ENCODE measurements around the gene CLEC2D. TPM values are rescaled to one million over a fixed set of nuclear protein-coding genes. Genes with fewer than 3 reads are reported as not detected.
"Not testable (repeated sequence)": the region's sequence is repeated elsewhere in the genome, so short reads cannot be mapped to it uniquely, and the experiment has no call there.

Gene CLEC2D
- total RNA-seq, 2 donors from 2014 or later: 19.3 to 21.5 TPM

DNA sequence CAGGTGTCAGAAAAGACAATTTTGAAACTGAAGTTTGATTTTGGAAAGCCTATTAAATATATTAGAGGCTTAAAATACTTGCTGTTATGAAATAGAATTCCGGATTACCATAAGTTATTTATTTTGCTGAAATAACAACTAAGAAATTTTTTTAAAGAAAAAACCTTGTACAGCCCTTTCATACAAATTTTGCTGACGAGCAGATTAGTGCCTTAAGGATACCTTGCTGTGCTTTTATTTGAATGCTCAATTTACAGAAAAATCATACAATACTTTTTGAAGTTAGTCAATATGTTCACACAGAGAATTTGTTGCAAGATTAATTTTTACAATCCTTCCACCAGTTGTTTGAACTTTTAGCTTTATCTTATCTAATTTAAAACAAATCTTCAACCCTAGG, 29.5 kb upstream of the CLEC2D start:
- WGBS, 2 experiments (ENCODE audit: insufficient coverage in 1 of 2, insufficient read length in 1 of 2): 93% methylated on average over 1 of the region's 2 CpGs; no CpG with 5 or more reads in 1 of the 2 experiments

DNA sequence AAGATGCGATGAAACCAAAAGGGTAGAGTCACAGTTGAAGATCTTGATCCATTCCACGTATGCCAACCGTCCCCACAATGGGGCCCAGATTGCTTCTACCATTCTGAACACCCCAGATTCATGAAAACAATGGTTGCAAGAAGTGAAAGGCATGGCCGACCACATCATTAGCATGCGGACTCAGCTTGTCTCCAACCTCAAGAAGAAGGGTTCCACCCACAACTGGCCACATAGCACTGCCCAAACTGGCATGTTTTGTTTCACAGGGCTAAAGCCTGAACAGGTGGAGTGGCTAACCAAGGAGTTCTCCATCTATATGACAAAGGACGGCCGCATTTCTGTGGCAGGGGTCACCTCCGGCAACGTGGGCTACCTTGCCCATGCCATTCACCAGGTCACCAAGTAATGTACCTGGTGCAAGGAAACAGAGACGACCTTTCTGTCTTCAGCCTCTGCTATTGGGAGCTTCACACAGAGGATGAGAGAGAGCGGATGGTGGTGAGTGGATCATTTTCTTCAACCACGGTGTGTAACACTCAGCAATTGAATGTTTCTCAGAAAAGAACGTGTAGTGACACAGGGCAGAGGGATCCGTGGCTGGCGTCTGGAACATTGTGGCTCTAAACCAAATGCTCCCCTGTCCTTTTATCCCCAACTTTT, 26.8 kb upstream of the CLEC2D start:
- Mint-ChIP-seq H3K4me1 (peaks cover 9% of the 10 kb centered on the region), H3K27ac (no peak overlapping the region), H3K27me3 (ENCODE audit: insufficient read depth) (peaks cover 5% of the 10 kb centered on the region), H3K4me3 (no peak overlapping the region), H3K36me3 (ENCODE audit: low read depth) (peaks cover 2% of the 10 kb centered on the region), H3K9me3 (peaks cover 19% of the 10 kb centered on the region)
- no peaks in the 10 kb centered on the region for H3K4me1 ChIP-seq (ENCODE audit: control insufficient read depth, insufficient read depth, low read length)
- no peak for DNase-seq
- WGBS, 2 experiments (ENCODE audit: insufficient coverage in 1 of 2, insufficient read length in 1 of 2): 84 to 88% methylated on average over 13 to 15 of the region's 15 CpGs
- H3K9ac ChIP-seq (ENCODE audit: extremely low read depth, low read length, poor library complexity, severe bottlenecking): no peak overlapping the region
- no peak for TF ChIP-seq CTCF (conservative IDR thresholded peaks at IDR 0.05)
- H3K27me3 ChIP-seq (ENCODE audit: control insufficient read depth, insufficient read depth, low read length, poor library complexity, severe bottlenecking): no peaks in the 10 kb centered on the region
- H3K27ac ChIP-seq (ENCODE audit: low read depth, low read length): no peak overlapping the region
- H3K36me3 ChIP-seq (ENCODE audit: control insufficient read depth, insufficient read depth, low read length): no peaks in the 10 kb centered on the region
- H3K9me3 ChIP-seq (ENCODE audit: control insufficient read depth, low read length): no peaks in the 10 kb centered on the region
- H3K4me3 ChIP-seq (ENCODE audit: low read length): no peak overlapping the region

More for the DNA sequence above, 29.5 kb upstream of the CLEC2D start:
- H3K4me3 Mint-ChIP-seq: no peak overlapping the region
- H3K9me3 ChIP-seq (ENCODE audit: control insufficient read depth, low read length): no peaks in the 10 kb centered on the region
- peaks cover 5% of the 10 kb centered on the region for H3K27me3 Mint-ChIP-seq (ENCODE audit: insufficient read depth)
- no peaks in the 10 kb centered on the region for H3K4me1 ChIP-seq (ENCODE audit: control insufficient read depth, insufficient read depth, low read length)
- H3K4me3 ChIP-seq (ENCODE audit: low read length): no peak overlapping the region
- H3K9ac ChIP-seq (ENCODE audit: extremely low read depth, low read length, poor library complexity, severe bottlenecking): no peak overlapping the region
- no peaks in the 10 kb centered on the region for H3K36me3 ChIP-seq (ENCODE audit: control insufficient read depth, insufficient read depth, low read length)
- no peaks in the 10 kb centered on the region for H3K27me3 ChIP-seq (ENCODE audit: control insufficient read depth, insufficient read depth, low read length, poor library complexity, severe bottlenecking)
- H3K4me1 Mint-ChIP-seq: no peaks in the 10 kb centered on the region
- peaks cover 2% of the 10 kb centered on the region for H3K36me3 Mint-ChIP-seq (ENCODE audit: low read depth)
- peaks cover 21% of the 10 kb centered on the region for H3K9me3 Mint-ChIP-seq
- H3K27ac Mint-ChIP-seq: no peak overlapping the region
- TF ChIP-seq CTCF (conservative IDR thresholded peaks at IDR 0.05): no peak
- no peak for DNase-seq
- no peak overlapping the region for H3K27ac ChIP-seq (ENCODE audit: low read depth, low read length)

DNA sequence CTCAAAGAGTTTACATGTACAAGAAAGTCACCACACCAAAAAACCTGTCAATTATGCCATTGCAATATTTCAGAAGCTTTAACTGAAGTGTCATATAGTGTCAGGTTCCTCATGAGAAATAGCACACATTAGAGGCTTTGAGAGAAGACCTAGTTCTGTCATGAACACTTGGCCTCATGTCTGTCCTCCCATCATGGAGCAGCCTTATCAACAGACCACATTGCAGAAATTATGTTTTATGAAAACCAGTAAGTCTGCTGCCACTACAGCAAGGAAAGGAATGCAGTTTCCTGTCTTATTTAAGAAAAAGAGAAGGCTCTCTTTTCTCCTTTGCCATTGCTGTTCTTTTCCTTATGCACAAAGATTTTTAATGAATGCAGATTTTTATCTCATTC, 26.2 kb upstream of the CLEC2D start:
- Mint-ChIP-seq H3K27ac (no peak overlapping the region), H3K27me3 (ENCODE audit: insufficient read depth) (peaks cover 5% of the 10 kb centered on the region), H3K4me3 (no peak overlapping the region), H3K36me3 (ENCODE audit: low read depth) (peaks cover 2% of the 10 kb centered on the region), H3K4me1 (peaks cover 9% of the 10 kb centered on the region), H3K9me3 (peaks cover 15% of the 10 kb centered on the region)
- Histone ChIP-seq H3K9me3 (ENCODE audit: control insufficient read depth, low read length) (no peaks in the 10 kb centered on the region), H3K36me3 (ENCODE audit: control insufficient read depth, insufficient read depth, low read length) (no peaks in the 10 kb centered on the region), H3K4me1 (ENCODE audit: control insufficient read depth, insufficient read depth, low read length) (no peaks in the 10 kb centered on the region), H3K27me3 (ENCODE audit: control insufficient read depth, insufficient read depth, low read length, poor library complexity, severe bottlenecking) (no peaks in the 10 kb centered on the region), H3K4me3 (ENCODE audit: low read length) (no peak overlapping the region), H3K27ac (ENCODE audit: low read depth, low read length) (no peak overlapping the region), H3K9ac (ENCODE audit: extremely low read depth, low read length, poor library complexity, severe bottlenecking) (no peak overlapping the region)
- no peak for DNase-seq
- TF ChIP-seq CTCF (conservative IDR thresholded peaks at IDR 0.05): no peak

- not testable (repeated sequence) for H3K36me3 ChIP-seq (ENCODE audit: control insufficient read depth, insufficient read depth, low read length); H3K4me3 ChIP-seq (ENCODE audit: low read length); H3K9ac ChIP-seq (ENCODE audit: extremely low read depth, low read length, poor library complexity, severe bottlenecking); H3K36me3 Mint-ChIP-seq (ENCODE audit: low read depth); H3K4me1 ChIP-seq (ENCODE audit: control insufficient read depth, insufficient read depth, low read length); H3K27ac Mint-ChIP-seq; DNase-seq; H3K4me3 Mint-ChIP-seq; H3K27me3 ChIP-seq (ENCODE audit: control insufficient read depth, insufficient read depth, low read length, poor library complexity, severe bottlenecking); H3K27me3 Mint-ChIP-seq (ENCODE audit: insufficient read depth); H3K9me3 Mint-ChIP-seq; H3K27ac ChIP-seq (ENCODE audit: low read depth, low read length); H3K9me3 ChIP-seq (ENCODE audit: control insufficient read depth, low read length)
- H3K4me1 Mint-ChIP-seq: peaks cover 19% of the 10 kb centered on the region
- 78% methylated on average over 1 of the region's 1 CpG; no CpG with 5 or more reads in 1 of the 2 experiments for WGBS, 2 experiments (ENCODE audit: insufficient coverage in 1 of 2, insufficient read length in 1 of 2)
Measured at GRCh38 chr12:9644985-9645551, 24.4 kb upstream of the CLEC2D start.
